ENCODE data around the gene NFASC.

- TF ChIP-seq EZH2 (IDR thresholded peaks at IDR 0.05; ENCODE audit: borderline replicate concordance), result no peak
- TF ChIP-seq, protein P1, sequence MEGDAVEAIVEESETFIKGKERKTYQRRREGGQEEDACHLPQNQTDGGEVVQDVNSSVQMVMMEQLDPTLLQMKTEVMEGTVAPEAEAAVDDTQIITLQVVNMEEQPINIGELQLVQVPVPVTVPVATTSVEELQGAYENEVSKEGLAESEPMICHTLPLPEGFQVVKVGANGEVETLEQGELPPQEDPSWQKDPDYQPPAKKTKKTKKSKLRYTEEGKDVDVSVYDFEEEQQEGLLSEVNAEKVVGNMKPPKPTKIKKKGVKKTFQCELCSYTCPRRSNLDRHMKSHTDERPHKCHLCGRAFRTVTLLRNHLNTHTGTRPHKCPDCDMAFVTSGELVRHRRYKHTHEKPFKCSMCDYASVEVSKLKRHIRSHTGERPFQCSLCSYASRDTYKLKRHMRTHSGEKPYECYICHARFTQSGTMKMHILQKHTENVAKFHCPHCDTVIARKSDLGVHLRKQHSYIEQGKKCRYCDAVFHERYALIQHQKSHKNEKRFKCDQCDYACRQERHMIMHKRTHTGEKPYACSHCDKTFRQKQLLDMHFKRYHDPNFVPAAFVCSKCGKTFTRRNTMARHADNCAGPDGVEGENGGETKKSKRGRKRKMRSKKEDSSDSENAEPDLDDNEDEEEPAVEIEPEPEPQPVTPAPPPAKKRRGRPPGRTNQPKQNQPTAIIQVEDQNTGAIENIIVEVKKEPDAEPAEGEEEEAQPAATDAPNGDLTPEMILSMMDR (IDR thresholded peaks at IDR 0.05; ENCODE audit: poor library complexity), result no peak
Observed at GRCh38 chr1:205032508-205032907, 161.8 kb downstream of the NFASC start.

Measured in hepatocyte (in vitro differentiated cells).